ENCODE data around the gene IMMP2L.

GRCh38 chr7:111030336-111030735 lies 532.0 kb downstream of the IMMP2L start:
- TF ChIP-seq POLR2AphosphoS5 (IDR thresholded peaks at IDR 0.05) = no peak
- TF ChIP-seq, protein P1, sequence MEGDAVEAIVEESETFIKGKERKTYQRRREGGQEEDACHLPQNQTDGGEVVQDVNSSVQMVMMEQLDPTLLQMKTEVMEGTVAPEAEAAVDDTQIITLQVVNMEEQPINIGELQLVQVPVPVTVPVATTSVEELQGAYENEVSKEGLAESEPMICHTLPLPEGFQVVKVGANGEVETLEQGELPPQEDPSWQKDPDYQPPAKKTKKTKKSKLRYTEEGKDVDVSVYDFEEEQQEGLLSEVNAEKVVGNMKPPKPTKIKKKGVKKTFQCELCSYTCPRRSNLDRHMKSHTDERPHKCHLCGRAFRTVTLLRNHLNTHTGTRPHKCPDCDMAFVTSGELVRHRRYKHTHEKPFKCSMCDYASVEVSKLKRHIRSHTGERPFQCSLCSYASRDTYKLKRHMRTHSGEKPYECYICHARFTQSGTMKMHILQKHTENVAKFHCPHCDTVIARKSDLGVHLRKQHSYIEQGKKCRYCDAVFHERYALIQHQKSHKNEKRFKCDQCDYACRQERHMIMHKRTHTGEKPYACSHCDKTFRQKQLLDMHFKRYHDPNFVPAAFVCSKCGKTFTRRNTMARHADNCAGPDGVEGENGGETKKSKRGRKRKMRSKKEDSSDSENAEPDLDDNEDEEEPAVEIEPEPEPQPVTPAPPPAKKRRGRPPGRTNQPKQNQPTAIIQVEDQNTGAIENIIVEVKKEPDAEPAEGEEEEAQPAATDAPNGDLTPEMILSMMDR (IDR thresholded peaks at IDR 0.05) = no peak
- no peak for TF ChIP-seq EP300 (IDR thresholded peaks at IDR 0.05)

Measured in esophagus muscularis mucosa (tissue), 4 donors.